HS-5 (cell line): Measurements from ENCODE around the gene MUC2.
"Not testable (repeated sequence)": the region's sequence is repeated elsewhere in the genome, so short reads cannot be mapped to it uniquely, and the experiment has no call there.

ENCODE experiments used
- DNase-seq: peaks from one replicate; pipeline ENCODE4 v3.0.0-alpha.2; 2012; ENCODE audit warnings: low read depth

The MUC2 gene

GRCh38 chr11:1106387-1106786, 31.7 kb downstream of the MUC2 start:
- no peak for DNase-seq

- no peak for DNase-seq
These were observed 32.9 kb downstream of the MUC2 start for GRCh38 chr11:1107316-1108245.

- DNase-seq = no peak
These were observed 33.7 kb downstream of the MUC2 start for GRCh38 chr11:1108246-1108900.

GRCh38 chr11:1109101-1109917, 34.6 kb downstream of the MUC2 start:
- no peak for DNase-seq

- no peak for DNase-seq
These were observed 35.4 kb downstream of the MUC2 start for GRCh38 chr11:1109918-1110705.

GRCh38 chr11:1111545-1112212, 37.0 kb downstream of the MUC2 start:
- DNase-seq = no peak

GRCh38 chr11:1112351-1113191, 37.9 kb downstream of the MUC2 start:
- no peak for DNase-seq

GRCh38 chr11:1113405-1114201, 38.9 kb downstream of the MUC2 start:
- DNase-seq = no peak

GRCh38 chr11:1115292-1115691, 40.6 kb downstream of the MUC2 start:
- not testable (repeated sequence) for DNase-seq

GRCh38 chr11:1116104-1116503, 41.4 kb downstream of the MUC2 start:
- DNase-seq = no peak

- DNase-seq = no peak
These were observed 42.2 kb downstream of the MUC2 start for GRCh38 chr11:1116666-1117390.

- DNase-seq = no peak
These were observed 43.3 kb downstream of the MUC2 start for GRCh38 chr11:1117992-1118391.

GRCh38 chr11:1118755-1119603, 44.3 kb downstream of the MUC2 start:
- DNase-seq = no peak

GRCh38 chr11:1119604-1120146, 45.0 kb downstream of the MUC2 start:
- no peak for DNase-seq

GRCh38 chr11:1120532-1121330, 46.1 kb downstream of the MUC2 start:
- no peak for DNase-seq

- DNase-seq = no peak
These were observed 46.7 kb downstream of the MUC2 start for GRCh38 chr11:1121331-1121812.
